HUDEP-2 (cell line): Measurements from ENCODE around the gene BAZ1B.
"Not testable (repeated sequence)": the region's sequence is repeated elsewhere in the genome, so short reads cannot be mapped to it uniquely, and the experiment has no call there.

ENCODE experiments used
- DNase-seq, 76 experiments: peaks; one replicate each; lab custom pipeline; 2025; ENCODE audit not compliant: unreplicated experiment in 76 of 76; lab: John Stamatoyannopoulos, UW

Gene BAZ1B

GRCh38 chr7:73522105-73522872 is at the start of gene BAZ1B:
Gene BAZ1B, minus strand, starts transcription at chr7:73522293. Its CDS starts 360 bp downstream, at chr7:73521933.
- peak; percentile 45 to 99 (median 96) for DNase-seq

- no peak for DNase-seq
These were observed 48.9 kb upstream of the BAZ1B start for GRCh38 chr7:73570977-73571376.

GRCh38 chr7:73570521-73570920 is 48.4 kb upstream of the BAZ1B start:
- no peak for DNase-seq

- no peak for DNase-seq
These were observed 47.0 kb upstream of the BAZ1B start for GRCh38 chr7:73569042-73569608.

- DNase-seq, result no peak
These were observed 46.0 kb upstream of the BAZ1B start for GRCh38 chr7:73567846-73568685.

GRCh38 chr7:73567140-73567539 is 45.0 kb upstream of the BAZ1B start:
- no peak for DNase-seq

GRCh38 chr7:73566431-73566830 is 44.3 kb upstream of the BAZ1B start:
- not testable (repeated sequence) for DNase-seq

- DNase-seq, result no peak
These were observed 43.7 kb upstream of the BAZ1B start for GRCh38 chr7:73565675-73566340.

GRCh38 chr7:73560109-73560835 is 38.2 kb upstream of the BAZ1B start:
- peak in 3 of 76 experiments; percentile 3 to 27 (median 20) for DNase-seq

- DNase-seq, result peak in 70 of 76 experiments; percentile 1 to 84 (median 56)
These were observed 35.5 kb upstream of the BAZ1B start, which contains the start of gene BCL7B for GRCh38 chr7:73557397-73558257. Gene BCL7B, minus strand, starts transcription at chr7:73557690. Its CDS starts 112 bp downstream, at chr7:73557578.

- DNase-seq, result peak; percentile 16 to 95 (median 89)
These were observed 35.0 kb upstream of the BAZ1B start for GRCh38 chr7:73557108-73557396.

GRCh38 chr7:73556208-73557107 is 34.4 kb upstream of the BAZ1B start:
- DNase-seq, result no peak

- no peak for DNase-seq
These were observed 33.4 kb upstream of the BAZ1B start for GRCh38 chr7:73555411-73555982.

- not testable (repeated sequence) for DNase-seq
These were observed 28.0 kb upstream of the BAZ1B start for GRCh38 chr7:73550093-73550492.

- DNase-seq, result no peak
These were observed 27.1 kb upstream of the BAZ1B start for GRCh38 chr7:73549176-73549575.

GRCh38 chr7:73547841-73548240 is 25.7 kb upstream of the BAZ1B start:
- no peak for DNase-seq

- DNase-seq, result no peak
These were observed 22.6 kb upstream of the BAZ1B start for GRCh38 chr7:73544678-73545077.

- DNase-seq, result no peak
These were observed 19.6 kb upstream of the BAZ1B start for GRCh38 chr7:73541722-73542121.
